Effector memory CD4-positive, alpha-beta T cell (primary cell): ENCODE data around the gene NOL3.
A peak's percentile ranks its signal among the peaks of the same experiment; 100 is the strongest.

ENCODE experiments used
- DNase-seq, 3 donors: peaks; one replicate each; pipeline ENCODE4 v3.0.0-alpha.2; 2020
- H3K27ac ChIP-seq: 2 replicates; pipeline ENCODE4 v1.7.0; 2013; ENCODE audit warnings: mild to moderate bottlenecking, low read length, moderate library complexity; ENCODE audit not compliant: insufficient read depth, poor library complexity, severe bottlenecking
- H3K27me3 ChIP-seq: replicated peaks from 2 replicates; pipeline ENCODE4 v1.7.0; 2013; ENCODE audit warnings: mild to moderate bottlenecking, low read length; ENCODE audit not compliant: insufficient read depth, control insufficient read depth, poor library complexity, severe bottlenecking
- H3K36me3 ChIP-seq: 2 replicates; pipeline ENCODE4 v1.7.0; 2013; ENCODE audit warnings: mild to moderate bottlenecking, low read length, moderate library complexity; ENCODE audit not compliant: control insufficient read depth, insufficient read depth
- H3K4me1 ChIP-seq: 2 replicates; pipeline ENCODE4 v1.7.0; 2013; ENCODE audit warnings: low read length, mild to moderate bottlenecking; ENCODE audit not compliant: control insufficient read depth, insufficient read depth, poor library complexity, severe bottlenecking
- H3K4me3 ChIP-seq: 2 replicates; pipeline ENCODE4 v1.7.0; 2013; ENCODE audit warnings: low read length, low read depth, mild to moderate bottlenecking; ENCODE audit not compliant: insufficient read depth, poor library complexity, severe bottlenecking
- H3K9me3 ChIP-seq: 2 replicates; pipeline ENCODE4 v1.7.0; 2013; ENCODE audit warnings: mild to moderate bottlenecking, low read length, moderate library complexity; ENCODE audit not compliant: control insufficient read depth

NOL3 gene

DNA sequence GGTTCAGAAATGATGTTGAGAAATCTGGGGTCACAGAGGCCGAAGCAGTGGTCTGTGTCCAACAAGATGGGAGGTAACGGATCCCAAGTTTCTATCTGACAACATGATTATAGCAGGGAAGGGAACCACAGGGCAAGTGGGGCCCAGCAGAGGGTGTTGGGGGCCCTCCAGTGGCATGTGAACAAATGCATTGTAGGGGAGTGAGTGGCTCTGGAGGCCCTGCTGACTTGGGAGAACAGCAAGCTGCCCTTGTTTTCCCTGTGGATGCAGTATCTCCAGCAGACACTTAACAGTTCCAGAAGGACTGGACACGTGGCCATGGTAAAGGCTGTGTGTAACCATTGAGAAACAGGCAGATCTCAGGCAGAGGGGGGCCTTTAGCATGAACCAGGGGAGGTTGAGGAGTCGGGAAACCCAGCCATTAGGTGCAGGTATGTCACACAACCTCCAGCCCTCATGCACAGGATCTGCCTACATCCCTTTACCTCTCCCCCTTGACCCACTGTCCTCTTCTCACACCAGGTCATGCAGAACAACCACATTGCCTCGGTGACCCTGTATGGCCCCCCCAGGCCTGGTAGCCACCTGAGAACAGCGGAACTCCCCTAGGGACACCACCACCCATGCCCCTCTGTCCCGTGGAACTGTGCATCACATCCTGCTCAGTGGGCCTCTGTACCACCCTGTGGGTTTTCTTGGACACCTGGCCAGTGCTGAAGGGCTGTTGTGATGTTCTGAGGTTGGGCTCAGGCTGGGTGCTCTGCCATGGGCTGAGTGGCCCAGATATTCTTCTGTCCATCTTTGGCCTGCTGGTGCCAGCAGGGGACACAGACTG, 23.6 kb upstream of the NOL3 start:
- Histone ChIP-seq H3K27me3 (no peaks in the 10 kb centered on the region), H3K4me3 (no peak overlapping the region), H3K27ac (no peak overlapping the region), H3K36me3 (peaks cover 54% of the 10 kb centered on the region), H3K9me3 (no peaks in the 10 kb centered on the region), H3K4me1 (peaks cover 4% of the 10 kb centered on the region)
- DNase-seq, result no peak

- H3K27me3 ChIP-seq, result no peaks in the 10 kb centered on the region
- H3K4me1 ChIP-seq, result peaks cover 4% of the 10 kb centered on the region
- H3K36me3 ChIP-seq, result peaks cover 45% of the 10 kb centered on the region
- no peak overlapping the region for H3K4me3 ChIP-seq
- DNase-seq, result no peak
- no peak overlapping the region for H3K27ac ChIP-seq
- no peaks in the 10 kb centered on the region for H3K9me3 ChIP-seq
These were observed 22.7 kb upstream of the NOL3 start for GRCh38 chr16:67147437-67148140.

GRCh38 chr16:67148221-67148620, 22.1 kb upstream of the NOL3 start:
- no peak overlapping the region for H3K4me3 ChIP-seq
- DNase-seq, result no peak
- no peak overlapping the region for H3K27ac ChIP-seq
- H3K36me3 ChIP-seq, result peaks cover 41% of the 10 kb centered on the region
- no peaks in the 10 kb centered on the region for H3K9me3 ChIP-seq
- H3K27me3 ChIP-seq, result no peaks in the 10 kb centered on the region
- peaks cover 4% of the 10 kb centered on the region for H3K4me1 ChIP-seq

DNA sequence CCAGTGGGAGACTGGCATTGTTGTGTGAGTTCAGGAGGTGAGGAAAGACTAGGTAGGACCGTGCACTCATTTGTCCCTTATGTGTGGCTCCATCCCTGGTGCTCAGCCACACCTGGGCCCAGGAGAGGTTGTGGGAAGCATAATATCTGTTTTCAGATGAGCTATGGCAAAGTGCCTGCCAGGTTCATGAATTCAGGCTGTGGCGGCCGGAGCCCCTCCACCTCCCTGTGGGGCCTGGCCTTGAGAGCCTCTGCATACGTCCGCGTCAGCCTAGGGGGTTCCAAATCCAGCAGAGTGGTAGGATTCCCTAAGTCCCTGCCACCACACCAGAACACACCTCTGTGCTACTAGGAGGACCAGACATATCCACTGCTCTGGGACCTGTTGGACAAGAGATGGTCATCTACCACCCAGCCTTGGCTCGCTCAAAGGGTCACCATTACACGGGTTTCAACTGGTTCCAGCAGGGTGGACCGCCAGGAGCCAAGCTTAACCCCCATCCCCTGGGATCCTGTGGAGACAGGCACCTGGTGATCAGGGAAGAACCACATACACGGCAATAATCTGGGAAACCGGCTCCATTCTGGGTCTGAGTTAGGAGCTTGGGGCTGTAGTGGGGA, 21.6 kb upstream of the NOL3 start:
- no peak overlapping the region for H3K27ac ChIP-seq
- no peak overlapping the region for H3K4me3 ChIP-seq
- no peak for DNase-seq
- peaks cover 8% of the 10 kb centered on the region for H3K4me1 ChIP-seq
- no peaks in the 10 kb centered on the region for H3K9me3 ChIP-seq
- H3K27me3 ChIP-seq, result no peaks in the 10 kb centered on the region
- peaks cover 37% of the 10 kb centered on the region for H3K36me3 ChIP-seq

DNA sequence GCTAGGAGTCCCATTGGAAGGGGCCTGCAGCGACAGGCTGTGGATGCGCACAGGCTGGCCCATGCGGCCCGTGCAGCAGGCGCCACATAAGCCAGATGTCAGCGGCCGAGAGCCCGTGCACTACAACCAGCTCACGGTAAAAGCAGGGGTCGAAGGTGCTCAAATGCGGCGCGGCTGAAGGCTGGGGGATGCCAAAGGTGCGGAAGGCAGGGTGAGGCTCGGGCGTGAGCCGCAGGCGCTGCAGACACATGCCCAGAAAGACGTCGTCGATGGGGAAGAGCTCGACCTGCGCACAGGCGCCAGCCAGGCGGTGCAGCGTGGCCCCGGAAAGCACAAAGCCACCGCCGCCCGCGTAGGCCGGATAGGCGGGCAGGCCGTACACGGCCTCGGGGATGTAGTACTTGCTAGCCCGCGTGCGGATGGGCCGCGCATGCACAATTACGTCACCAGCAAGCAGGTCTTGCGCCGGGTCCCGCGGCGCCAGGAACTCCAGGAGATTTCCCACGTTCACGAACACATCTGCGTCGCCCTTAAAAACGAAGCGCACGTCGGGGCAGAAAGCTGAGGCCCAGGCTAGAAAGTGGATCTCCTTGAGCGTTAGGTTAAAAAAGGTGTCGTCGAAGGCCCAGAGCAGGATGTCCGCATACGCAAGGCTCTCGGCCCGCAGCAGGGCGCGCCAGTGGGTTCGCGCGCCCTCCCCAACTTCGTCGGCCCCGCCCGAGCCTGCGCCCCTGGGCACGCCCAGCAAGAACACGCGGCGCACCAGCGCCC, 20.9 kb upstream of the NOL3 start:
- H3K27me3 ChIP-seq, result no peaks in the 10 kb centered on the region
- H3K36me3 ChIP-seq, result peaks cover 31% of the 10 kb centered on the region
- no peak for DNase-seq
- no peak overlapping the region for H3K27ac ChIP-seq
- peak overlapping the region; percentile 78 for H3K4me3 ChIP-seq
- peaks cover 12% of the 10 kb centered on the region for H3K4me1 ChIP-seq
- no peaks in the 10 kb centered on the region for H3K9me3 ChIP-seq

DNA sequence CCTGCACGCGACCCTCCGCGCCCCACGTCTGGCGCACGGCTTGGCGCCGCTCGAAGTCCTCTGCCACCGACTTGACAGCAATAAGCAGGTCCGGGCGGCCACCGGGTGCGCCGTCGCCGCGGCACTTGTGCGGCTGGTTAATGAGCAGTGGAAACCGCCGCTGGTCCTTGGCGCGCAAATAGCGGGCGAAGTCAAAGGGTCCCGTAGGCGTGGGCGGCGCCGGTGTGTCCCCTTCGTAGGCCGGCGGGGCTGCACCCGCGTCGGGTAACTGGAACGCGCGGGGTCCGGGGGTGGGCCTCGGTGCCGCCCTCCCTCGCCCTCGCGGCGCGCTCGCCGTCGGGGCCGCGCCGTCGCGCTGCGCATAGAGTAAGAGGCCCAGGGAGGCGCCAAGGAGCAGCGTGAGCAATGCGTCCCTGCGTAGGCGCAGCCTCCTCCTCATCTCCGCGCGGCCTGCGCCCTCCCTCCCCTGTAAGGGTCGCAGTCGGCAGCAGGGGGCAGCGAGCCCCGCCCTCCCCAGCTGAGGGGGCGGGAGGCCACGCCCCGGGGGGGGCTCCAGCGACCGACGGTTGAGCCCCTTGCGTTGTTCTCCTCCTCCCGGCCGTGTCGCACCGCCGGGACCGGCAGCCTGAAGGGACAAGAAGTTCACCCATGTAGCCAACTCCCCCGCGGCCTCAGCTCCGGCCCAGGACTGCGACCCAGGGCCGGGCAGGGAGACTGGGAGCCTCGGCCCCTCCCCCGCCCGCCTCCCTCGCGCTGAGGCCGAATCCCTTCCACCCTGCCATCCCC, 20.1 kb upstream of the NOL3 start:
- no peak for DNase-seq
- H3K27ac ChIP-seq, result peak overlapping the region; percentile 53

GRCh38 chr16:67150833-67151396, 19.4 kb upstream of the NOL3 start, which contains the start of gene B3GNT9:
TSS of gene B3GNT9 (minus strand) at chr16:67150998. CDS start at chr16:67150485, 513 bp downstream.
- peaks cover 21% of the 10 kb centered on the region for H3K4me1 ChIP-seq
- H3K27ac ChIP-seq, result peak within 1 kb of the TSS; percentile 53
- peak within 1 kb of the TSS; percentile 78 for H3K4me3 ChIP-seq
- H3K27me3 ChIP-seq, result no peaks in the 10 kb centered on the region
- peaks cover 17% of the 10 kb centered on the region for H3K36me3 ChIP-seq
- H3K9me3 ChIP-seq, result no peaks in the 10 kb centered on the region
- DNase-seq, result no peak

More for the DNA sequence above, 20.1 kb upstream of the NOL3 start:
- no peaks in the 10 kb centered on the region for H3K9me3 ChIP-seq
- H3K4me1 ChIP-seq, result peaks cover 15% of the 10 kb centered on the region
- H3K36me3 ChIP-seq, result peaks cover 24% of the 10 kb centered on the region
- H3K27me3 ChIP-seq, result no peaks in the 10 kb centered on the region
- H3K4me3 ChIP-seq, result peak overlapping the region; percentile 78

DNA sequence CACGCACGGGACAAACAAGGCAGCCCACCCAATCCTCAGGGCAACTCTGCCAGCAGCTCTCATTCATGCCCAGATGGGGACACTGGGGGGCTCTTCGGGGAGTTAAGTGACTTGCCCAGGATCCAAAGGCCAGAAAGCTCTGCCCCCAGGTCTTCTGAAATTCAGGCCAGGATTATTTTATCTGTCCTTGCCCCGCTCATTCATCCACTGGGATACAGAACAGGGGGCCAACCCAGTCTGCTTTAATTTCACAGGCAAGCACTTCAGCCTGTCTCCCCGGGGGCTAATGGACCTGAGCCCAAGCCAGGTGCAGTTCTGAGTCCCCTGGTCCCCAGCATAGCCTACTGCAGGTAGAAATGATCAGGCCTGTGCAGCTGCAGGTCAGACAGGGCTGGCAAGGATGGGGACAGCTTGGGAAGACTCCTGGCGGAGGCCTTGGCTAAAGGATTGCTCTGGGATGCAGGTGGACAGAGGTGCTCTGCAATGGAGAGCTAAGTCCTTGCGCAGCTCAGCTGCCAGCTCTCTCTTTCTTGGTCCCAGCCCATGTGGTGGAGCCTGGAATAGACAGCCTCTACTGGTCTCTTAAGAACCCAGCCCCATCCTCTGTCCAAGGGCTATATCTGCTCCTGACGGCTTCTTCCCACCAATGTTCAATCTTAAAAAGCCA, 18.8 kb upstream of the NOL3 start:
- no peak overlapping the region for H3K27ac ChIP-seq
- H3K9me3 ChIP-seq, result no peaks in the 10 kb centered on the region
- no peaks in the 10 kb centered on the region for H3K27me3 ChIP-seq
- peaks cover 28% of the 10 kb centered on the region for H3K4me1 ChIP-seq
- no peak for DNase-seq
- H3K36me3 ChIP-seq, result peaks cover 10% of the 10 kb centered on the region
- no peak overlapping the region for H3K4me3 ChIP-seq
